SH-SY5Y (cell line): ENCODE measurements around the gene CUEDC1.

Source experiments
- GATA2 ChIP-seq: IDR thresholded peaks from 2 replicates; pipeline ENCODE4 v1.6.1; 2011; ENCODE audit warnings: mild to moderate bottlenecking, low read depth, low read length
- GATA3 ChIP-seq: IDR thresholded peaks from 2 replicates; pipeline ENCODE4 v1.6.1; 2011; ENCODE audit warnings: low read depth, mild to moderate bottlenecking, low read length, moderate library complexity

Gene CUEDC1

DNA sequence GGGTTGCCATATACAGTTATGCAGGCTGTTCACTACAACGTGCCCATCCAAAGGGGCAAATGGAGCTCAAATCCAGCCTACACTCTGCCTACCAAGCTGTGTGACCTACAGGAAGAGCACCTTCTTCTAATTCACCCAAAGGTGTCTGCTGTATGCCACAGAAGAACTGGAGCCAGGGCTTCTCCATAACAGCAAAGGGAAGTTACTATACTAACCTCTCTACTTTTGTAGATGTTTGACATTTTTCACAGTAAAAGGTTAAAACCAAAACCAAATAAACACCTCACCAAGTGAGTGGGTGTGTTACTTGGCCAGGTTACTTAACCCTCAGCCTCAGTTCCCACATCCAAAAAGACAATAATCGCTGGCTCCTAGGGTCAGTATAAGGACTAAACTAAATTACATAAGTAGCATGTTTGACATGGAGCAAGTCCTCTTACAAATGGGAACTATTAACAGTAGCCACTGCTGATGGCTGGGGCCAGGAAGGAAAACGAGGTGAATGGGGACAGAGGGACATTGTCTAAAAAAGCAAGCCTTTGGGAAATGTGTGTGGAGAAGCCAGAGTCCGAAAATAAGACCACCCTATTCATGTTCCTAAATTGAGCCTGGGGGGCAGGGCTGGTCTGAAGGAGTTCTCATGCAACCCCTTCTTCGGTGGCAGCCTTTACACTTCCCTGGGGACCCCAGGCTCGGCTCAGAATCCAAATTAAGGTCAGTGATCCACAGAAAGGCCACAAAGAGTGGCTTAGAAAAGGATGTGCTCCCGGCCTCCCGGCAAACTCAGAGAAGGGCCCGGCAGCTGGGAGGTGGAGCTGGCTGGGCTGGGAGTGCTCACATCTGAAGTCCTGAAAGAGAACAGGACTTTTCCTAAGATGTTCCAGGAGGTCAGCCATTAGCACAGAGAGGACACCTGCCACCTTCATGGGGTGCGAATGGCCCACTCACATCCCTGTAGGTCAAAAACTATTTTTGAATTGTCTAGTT, 13.5 kb downstream of the CUEDC1 start:
- TF ChIP-seq GATA3 = no peak
- no peak for TF ChIP-seq GATA2

DNA sequence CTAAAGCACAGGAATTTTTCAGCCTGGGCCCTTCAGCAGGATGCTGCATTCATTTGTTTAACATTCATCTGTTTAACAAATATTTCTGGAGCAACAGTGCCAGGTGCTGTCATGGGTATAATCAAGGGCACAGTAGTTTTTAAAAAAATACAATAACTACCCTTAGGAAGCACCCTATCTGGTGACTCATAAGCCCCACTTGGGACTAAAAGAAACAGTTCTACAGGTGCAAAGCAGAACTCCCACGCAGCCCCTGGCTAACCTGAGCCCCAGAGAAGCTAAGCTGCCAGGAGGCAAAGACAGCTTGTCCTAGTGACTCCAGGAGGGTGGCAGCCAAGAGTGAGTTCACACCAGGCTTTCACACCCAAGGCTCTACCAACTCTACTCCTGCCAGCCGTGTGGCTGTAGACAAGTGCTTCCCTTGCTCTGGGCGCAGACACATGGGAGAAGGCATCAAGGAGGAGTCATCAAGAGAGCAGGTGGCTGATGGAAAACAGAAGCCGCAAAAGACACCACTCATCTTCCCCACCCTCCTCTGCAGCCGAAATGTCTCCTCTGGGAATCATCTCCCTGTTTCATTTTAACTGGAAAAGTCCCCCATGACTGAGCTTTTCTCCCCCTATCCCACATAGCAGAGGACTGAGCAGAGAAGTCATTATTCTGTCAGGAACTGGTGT, 14.4 kb downstream of the CUEDC1 start:
- TF ChIP-seq GATA3 (no peak), GATA2 (no peak)

DNA sequence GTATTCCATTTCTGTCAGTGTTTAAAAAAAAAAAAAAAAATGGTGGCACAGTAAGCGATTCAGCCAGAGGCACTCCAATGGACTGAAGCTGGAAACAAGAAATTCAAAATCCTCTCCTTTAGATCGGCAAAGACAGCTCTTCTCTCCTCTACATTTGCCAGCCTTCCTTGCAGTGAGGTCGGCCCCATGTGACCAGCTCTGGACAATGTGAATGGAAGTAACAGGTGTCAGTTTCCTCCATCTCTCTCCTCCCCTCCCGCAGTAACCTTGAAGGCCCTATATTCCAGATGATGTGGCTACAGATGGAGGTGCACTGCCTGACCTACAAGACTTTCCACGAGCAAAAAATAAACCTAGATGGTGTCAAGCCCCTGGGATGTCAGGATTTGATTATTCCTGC, 15.0 kb downstream of the CUEDC1 start:
- TF ChIP-seq GATA2 = no peak
- no peak for TF ChIP-seq GATA3

DNA sequence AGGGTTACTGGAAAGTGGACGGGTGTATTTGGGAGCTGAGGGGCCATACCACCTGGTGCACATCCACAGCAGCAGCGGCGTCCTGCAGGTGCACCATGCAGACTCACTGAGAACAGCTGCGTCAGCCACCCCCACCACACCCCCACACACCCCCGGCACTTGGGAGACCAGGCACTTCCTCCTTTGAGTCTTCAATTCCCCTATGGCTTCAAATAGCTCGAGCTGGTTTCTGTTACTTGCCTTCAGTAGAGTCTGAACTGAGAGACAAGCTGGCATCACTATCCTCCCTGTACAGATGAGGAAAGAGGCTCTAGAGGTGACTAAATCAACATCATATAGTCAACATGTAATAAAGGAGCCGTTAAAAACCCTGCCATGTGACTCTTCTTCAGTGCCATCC, 15.4 kb downstream of the CUEDC1 start:
- TF ChIP-seq GATA3 (no peak), GATA2 (no peak)

DNA sequence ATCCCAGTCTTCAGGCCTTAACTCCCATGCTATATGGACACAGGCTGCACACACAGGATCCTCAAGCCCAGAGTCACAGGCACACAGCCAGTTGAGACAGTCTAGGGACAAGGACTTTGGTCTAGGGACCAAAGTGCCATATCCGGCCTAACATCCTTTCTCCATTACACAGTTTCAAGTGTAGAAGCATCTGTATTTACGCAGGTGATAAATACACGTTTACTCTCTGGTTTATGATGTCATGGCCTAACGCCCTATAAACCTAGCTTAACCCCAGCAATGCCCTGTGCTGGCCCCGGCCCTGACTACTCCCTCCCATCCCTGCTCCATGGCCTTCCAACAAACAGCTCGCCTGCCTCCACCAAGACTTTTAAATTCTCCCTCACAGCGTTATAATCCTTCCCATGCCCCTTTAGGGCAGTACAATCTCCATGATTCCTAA, 17.1 kb downstream of the CUEDC1 start:
- TF ChIP-seq GATA2 (no peak), GATA3 (no peak)

DNA sequence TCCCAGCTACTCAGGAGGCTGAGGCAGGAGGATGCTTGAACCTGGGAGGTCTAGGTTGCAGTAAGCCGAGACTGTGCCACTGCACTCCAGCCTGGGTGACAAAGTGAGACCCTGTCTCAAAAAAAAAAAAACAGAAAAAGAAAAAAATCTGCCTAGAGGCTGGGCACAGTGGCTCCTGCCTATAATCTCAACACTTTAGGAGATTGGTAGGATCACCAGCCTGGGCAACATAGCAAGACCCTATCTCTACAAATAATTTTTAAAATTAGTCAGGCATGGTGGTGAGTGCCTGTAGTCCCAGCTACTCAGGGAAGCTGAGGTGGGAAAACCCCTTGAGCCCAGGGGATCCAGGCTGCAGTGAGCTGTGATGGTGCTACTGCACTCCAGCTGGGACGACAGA, 17.7 kb downstream of the CUEDC1 start:
- TF ChIP-seq GATA3 (no peak), GATA2 (no peak)

DNA sequence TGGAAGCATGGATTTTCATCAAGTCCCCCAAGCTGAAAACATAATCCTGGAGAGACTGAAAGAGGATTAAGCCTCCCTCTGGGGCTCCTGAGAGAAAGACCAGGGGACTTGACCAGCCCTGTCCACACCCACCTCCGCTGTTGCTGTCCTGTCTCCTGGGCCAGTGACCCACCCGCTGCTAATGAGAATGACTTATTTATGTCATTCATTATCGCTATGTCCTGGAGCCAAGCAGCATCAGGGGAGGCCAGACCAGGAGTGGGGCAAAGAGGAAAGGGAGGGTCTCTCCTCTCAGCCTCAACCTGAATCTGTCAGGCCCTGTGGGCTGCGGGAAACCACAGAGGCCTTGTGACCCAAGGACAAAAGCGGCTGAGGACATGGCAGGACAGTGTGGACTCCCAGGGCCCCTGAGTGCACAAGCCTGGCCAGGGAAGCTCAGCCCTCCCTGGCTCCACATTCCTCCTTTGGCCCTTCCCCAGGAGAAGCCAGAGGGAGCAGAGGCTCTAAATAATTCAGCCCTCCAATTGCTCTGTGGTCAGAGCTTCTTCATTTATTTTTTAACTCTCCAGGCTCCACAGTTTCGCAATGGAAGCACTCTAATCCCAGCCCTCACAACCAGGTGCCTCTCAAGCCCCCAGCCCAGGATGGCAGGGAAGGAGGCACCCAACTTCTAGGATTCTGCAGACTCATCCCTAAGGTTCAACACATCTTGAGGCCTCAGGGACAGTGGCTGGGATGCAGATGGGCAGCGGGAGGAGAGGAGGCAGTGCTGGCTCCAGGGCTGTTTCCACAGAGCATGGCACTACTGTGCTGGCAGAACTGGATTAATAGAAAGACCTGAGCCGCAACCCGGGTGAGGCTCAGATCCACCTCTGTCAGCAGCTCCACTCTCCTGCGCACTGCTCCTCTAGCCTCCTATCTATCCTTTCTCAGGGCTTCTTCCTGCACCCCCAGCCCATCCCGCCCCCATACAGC, 19.1 kb downstream of the CUEDC1 start:
- no peak for TF ChIP-seq GATA3
- no peak for TF ChIP-seq GATA2

DNA sequence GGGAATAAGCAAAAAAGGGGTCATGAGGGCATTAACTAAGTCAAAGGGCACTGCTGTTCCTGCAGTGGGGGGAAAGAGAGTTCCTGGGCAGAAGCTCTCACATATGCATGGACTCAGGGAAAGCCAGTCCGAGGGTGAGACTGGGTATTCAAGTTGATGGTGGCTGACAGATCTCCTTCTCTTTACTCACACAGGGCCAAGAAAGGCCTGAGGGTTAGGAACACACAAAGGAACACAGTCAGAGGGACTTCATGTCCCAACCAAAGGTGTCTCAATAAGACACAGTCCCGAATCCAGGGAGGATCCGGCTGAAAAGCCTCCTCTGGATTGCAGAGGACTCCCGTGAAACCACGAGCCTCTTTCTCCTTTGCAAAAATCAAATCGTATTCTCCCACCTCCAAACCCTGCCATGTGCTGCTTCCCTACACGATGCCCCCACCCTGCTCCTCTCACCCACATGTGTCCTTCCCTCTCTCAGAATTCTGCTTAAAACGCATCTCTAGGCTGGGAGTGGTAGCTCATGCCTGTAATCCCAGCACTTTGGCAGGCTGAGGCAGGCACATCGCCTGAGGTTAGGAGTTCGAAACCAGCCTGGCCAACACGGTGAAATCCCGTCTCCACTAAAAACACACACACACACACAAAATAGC, 23.6 kb downstream of the CUEDC1 start:
- no peak for TF ChIP-seq GATA3
- TF ChIP-seq GATA2 = no peak

DNA sequence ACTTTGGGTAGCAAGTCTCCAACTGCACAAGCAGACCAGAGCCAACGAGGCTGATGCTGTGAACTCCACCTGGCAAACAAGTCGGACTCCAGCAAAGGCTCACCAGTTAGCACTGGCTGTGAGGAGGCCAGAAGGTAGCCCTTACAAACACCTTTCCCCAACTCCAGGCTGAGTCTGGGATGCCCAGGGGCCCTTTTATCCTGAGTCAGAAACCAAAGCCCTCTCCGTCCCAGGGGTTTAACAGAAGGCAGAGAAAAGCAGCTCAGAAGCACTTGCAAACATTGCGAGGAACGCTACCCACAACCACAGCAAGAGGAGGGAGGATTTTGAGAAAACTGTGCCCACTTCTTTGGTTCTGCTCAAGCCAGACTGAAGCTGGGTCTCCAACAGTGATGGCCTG, 25.0 kb downstream of the CUEDC1 start:
- no peak for TF ChIP-seq GATA3
- no peak for TF ChIP-seq GATA2

DNA sequence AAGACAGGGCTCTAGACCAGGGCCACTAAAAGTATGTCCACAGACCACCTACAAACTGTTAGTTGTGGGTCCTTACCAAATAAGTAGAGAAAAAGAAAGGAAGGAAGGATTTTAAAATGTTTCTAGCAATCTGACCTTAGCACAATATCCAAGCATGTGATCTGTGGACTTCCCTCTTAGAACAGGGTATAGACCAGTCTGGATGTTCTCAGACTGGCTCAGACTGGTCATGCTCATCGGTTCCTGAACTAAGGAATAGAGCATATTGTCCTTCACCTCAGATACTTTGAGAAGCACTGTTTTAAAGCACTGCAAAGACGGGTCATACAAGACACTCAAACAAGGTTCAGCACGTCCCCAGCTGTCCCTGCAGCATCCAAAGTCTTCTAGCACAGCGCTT, 25.8 kb downstream of the CUEDC1 start:
- TF ChIP-seq GATA3 = no peak
- no peak for TF ChIP-seq GATA2

DNA sequence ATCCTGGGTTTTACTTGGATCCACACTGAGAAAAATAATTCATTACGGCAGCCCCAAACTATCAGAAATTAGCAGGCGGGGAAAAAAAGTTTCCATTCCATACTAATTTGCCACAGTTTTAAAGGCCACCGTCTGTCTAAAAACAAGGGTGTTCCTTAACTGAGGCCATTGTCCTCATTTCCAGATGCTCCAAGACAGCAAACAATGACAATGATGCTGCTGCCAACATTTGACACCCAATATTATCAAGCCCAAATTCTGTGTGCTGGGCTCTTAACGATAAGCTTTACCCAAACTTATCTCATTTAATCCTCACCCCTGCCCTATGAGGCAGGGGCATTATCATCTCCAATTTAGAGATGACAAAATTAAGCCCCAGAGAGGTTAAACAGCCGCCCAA, 26.3 kb downstream of the CUEDC1 start:
- TF ChIP-seq GATA3 (no peak), GATA2 (no peak)

DNA sequence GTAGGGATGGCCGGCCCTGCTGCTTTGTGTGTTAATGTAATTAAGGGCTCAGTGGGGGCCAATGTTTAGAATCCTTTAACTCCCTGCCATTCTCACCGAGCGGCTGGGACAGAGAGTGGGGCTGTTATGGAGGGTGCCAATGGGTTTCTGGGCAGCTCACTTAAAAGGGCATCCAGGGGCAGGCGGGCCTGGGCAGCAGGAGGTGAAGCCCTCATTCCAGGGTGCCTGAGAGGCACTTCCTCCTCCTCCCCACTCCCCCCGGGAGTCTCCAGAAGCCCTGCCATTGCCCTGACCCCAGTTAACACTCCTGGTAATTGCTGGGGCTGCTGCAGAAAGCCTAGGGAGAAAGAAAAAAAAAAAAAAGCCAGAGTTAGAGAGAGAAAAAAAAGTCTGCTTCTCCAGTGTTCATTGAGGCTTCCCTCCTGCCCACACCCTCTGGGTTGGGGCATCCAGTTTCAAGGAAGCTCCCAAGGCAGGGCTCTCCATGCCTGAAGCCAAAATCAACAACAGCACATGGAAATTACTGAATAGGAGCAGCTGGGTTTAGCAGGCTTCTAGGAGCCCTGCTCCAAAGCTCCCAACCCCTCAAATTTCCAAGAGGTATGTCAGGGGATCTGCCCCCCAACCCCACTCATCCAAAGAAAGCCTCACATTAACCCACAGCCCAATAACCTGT, 28.0 kb downstream of the CUEDC1 start:
- no peak for TF ChIP-seq GATA2
- no peak for TF ChIP-seq GATA3

DNA sequence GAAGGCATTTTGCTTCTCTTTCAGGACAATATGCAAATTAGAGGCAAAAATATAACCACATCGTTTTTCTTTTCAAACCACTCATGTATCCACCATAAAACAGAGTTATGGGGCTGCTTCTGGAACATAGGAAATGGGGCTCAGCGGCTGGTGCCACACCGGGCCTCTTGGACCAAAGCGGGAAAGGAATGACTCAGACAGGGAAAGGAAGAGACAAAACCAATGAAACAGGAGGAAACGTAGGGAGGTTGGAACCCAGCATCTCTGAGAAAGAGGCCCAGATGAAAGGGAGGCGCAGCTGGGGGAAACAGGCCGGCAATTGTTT, 28.5 kb downstream of the CUEDC1 start:
- TF ChIP-seq GATA2 (no peak), GATA3 (no peak)
